H9 (cell line): ENCODE data around the gene SUMF1. TPM values are rescaled to one million over a fixed set of nuclear protein-coding genes. Genes with fewer than 3 reads are reported as not detected.

Experiments used
- DNase-seq: peaks from one replicate; pipeline ENCODE4 v3.0.0-alpha.2; 2017
- H2AFZ ChIP-seq: one replicate; pipeline ENCODE4 v1.6.1; 2013; ENCODE audit warnings: mild to moderate bottlenecking, low read length, control low read depth, moderate library complexity
- H2AK5ac ChIP-seq: 2 replicates; pipeline ENCODE4 v1.6.1; 2013; ENCODE audit warnings: low read length, control low read depth, mixed read lengths; ENCODE audit not compliant: insufficient read length
- H2BK120ac ChIP-seq: one replicate; pipeline ENCODE4 v1.6.1; 2013; ENCODE audit warnings: low read depth, mild to moderate bottlenecking, low read length, control low read depth, inconsistent platforms; ENCODE audit not compliant: poor library complexity, severe bottlenecking
- H2BK12ac ChIP-seq: 2 replicates; pipeline ENCODE4 v1.6.1; 2013; ENCODE audit warnings: low read length, control low read depth, mixed read lengths, low read depth; ENCODE audit not compliant: insufficient read length
- H2BK15ac ChIP-seq: 2 replicates; pipeline ENCODE4 v1.6.1; 2013; ENCODE audit warnings: low read depth, low read length, control low read depth
- H2BK20ac ChIP-seq: one replicate; pipeline ENCODE4 v1.6.1; 2013; ENCODE audit warnings: low read depth, mild to moderate bottlenecking, low read length, control low read depth, inconsistent platforms; ENCODE audit not compliant: poor library complexity, severe bottlenecking
- H2BK5ac ChIP-seq: 2 replicates; pipeline ENCODE4 v1.6.1; 2013; ENCODE audit warnings: low read length, control low read depth, mixed read lengths; ENCODE audit not compliant: insufficient read length
- H3K14ac ChIP-seq: 2 replicates; pipeline ENCODE4 v1.6.1; 2013; ENCODE audit warnings: low read length, control low read depth; ENCODE audit not compliant: insufficient read depth
- H3K18ac ChIP-seq: 2 replicates; pipeline ENCODE4 v1.6.1; 2013; ENCODE audit warnings: low read depth, mild to moderate bottlenecking, mixed read lengths, low read length, control low read depth; ENCODE audit not compliant: insufficient read length
- H3K23ac ChIP-seq: 2 replicates; pipeline ENCODE4 v1.6.1; 2013; ENCODE audit warnings: low read length, control low read depth, mixed read lengths, low read depth; ENCODE audit not compliant: insufficient read length
- H3K23me2 ChIP-seq: 2 replicates; pipeline ENCODE4 v1.6.1; 2013; ENCODE audit warnings: low read depth, mild to moderate bottlenecking, mixed read lengths, low read length, control low read depth; ENCODE audit not compliant: insufficient read length, poor library complexity, severe bottlenecking
- H3K27ac ChIP-seq: 2 replicates; pipeline ENCODE4 v1.5.1; 2013; ENCODE audit warnings: low read length, control low read depth, mixed read lengths, low read depth; ENCODE audit not compliant: insufficient read length
- H3K27me3 ChIP-seq: 2 replicates; pipeline ENCODE4 v1.6.1; 2013; ENCODE audit warnings: low read length, control low read depth, inconsistent platforms; ENCODE audit not compliant: insufficient read depth
- H3K4ac ChIP-seq: 2 replicates; pipeline ENCODE4 v1.6.1; 2013; ENCODE audit warnings: low read depth, mild to moderate bottlenecking, control low read depth, inconsistent platforms, low read length, moderate library complexity
- H3K4me1 ChIP-seq: 2 replicates; pipeline ENCODE4 v1.6.1; 2013; ENCODE audit warnings: low read length, control low read depth, inconsistent platforms; ENCODE audit not compliant: insufficient read depth
- H3K4me2 ChIP-seq: 2 replicates; pipeline ENCODE4 v1.6.1; 2013; ENCODE audit warnings: low read length, control low read depth, mixed read lengths; ENCODE audit not compliant: insufficient read length, insufficient read depth
- H3K56ac ChIP-seq: 2 replicates; pipeline ENCODE4 v1.6.1; 2013; ENCODE audit warnings: low read depth, mild to moderate bottlenecking, mixed read lengths, low read length, control low read depth; ENCODE audit not compliant: insufficient read length
- H3K79me1 ChIP-seq: 2 replicates; pipeline ENCODE4 v1.6.1; 2013; ENCODE audit warnings: low read depth, mild to moderate bottlenecking, moderate library complexity, low read length, control low read depth, inconsistent platforms; ENCODE audit not compliant: insufficient read depth, poor library complexity, severe bottlenecking
- H3K79me2 ChIP-seq: 2 replicates; pipeline ENCODE4 v1.6.1; 2013; ENCODE audit warnings: low read length, control low read depth, inconsistent platforms; ENCODE audit not compliant: insufficient read depth
- H3K9ac ChIP-seq: 2 replicates; pipeline ENCODE4 v1.6.1; 2013; ENCODE audit warnings: low read length, control low read depth, mixed read lengths; ENCODE audit not compliant: insufficient read length; ENCODE audit errors: extremely low read depth
- H3K9me3 ChIP-seq: one replicate; pipeline ENCODE4 v1.6.1; 2013; ENCODE audit warnings: low read depth, low read length, inconsistent platforms; ENCODE audit not compliant: control insufficient read depth
- H3T11ph ChIP-seq: one replicate; pipeline ENCODE4 v1.6.1; 2013; ENCODE audit warnings: mild to moderate bottlenecking, low read length, control low read depth, inconsistent platforms
- H4K20me1 ChIP-seq: one replicate; pipeline ENCODE4 v1.6.1; 2013; ENCODE audit not compliant: control insufficient read depth, insufficient read length, insufficient read depth
- H4K5ac ChIP-seq: 2 replicates; pipeline ENCODE4 v1.6.1; 2013; ENCODE audit warnings: low read depth, mild to moderate bottlenecking, mixed read lengths, low read length, control low read depth; ENCODE audit not compliant: insufficient read length
- H4K8ac ChIP-seq: replicated peaks from 2 replicates; pipeline ENCODE4 v1.6.1; 2013; ENCODE audit warnings: low read length, control low read depth, mixed read lengths, low read depth; ENCODE audit not compliant: insufficient read length
- H4K91ac ChIP-seq: 2 replicates; pipeline ENCODE4 v1.6.1; 2013; ENCODE audit warnings: low read depth, mild to moderate bottlenecking, moderate library complexity, mixed read lengths, low read length, control low read depth; ENCODE audit not compliant: insufficient read length
- H3K27ac Mint-ChIP-seq, 3 experiments: 2 replicates in 2 of 3; 3 replicates in 1 of 3; pipeline ENCODE4 v1.8.0; 2020 to 2021; ENCODE audit warnings: mixed read lengths in 3 of 3, mild to moderate bottlenecking in 1 of 3, moderate library complexity in 1 of 3
- H3K27me3 Mint-ChIP-seq: 2 replicates; pipeline ENCODE4 v1.8.0; 2021; ENCODE audit warnings: low read depth, mild to moderate bottlenecking, moderate library complexity, mixed read lengths
- H3K36me3 Mint-ChIP-seq, 3 experiments: 2 replicates in 2 of 3; 3 replicates in 1 of 3; pipeline ENCODE4 v1.8.0; 2020 to 2021; ENCODE audit warnings: low read depth in 3 of 3, mixed read lengths in 3 of 3; ENCODE audit not compliant: insufficient read depth in 1 of 3
- H3K4me1 Mint-ChIP-seq, 2 experiments: 2 replicates each; pipeline ENCODE4 v1.8.0; 2020; ENCODE audit warnings: mixed read lengths in 2 of 2
- H3K4me3 Mint-ChIP-seq, 2 experiments: 2 replicates in 1 of 2; 3 replicates in 1 of 2; pipeline ENCODE4 v1.8.0; 2020 to 2021; ENCODE audit warnings: mild to moderate bottlenecking in 2 of 2, mixed read lengths in 2 of 2, moderate library complexity in 1 of 2
- H3K9me3 Mint-ChIP-seq, 2 experiments: 2 replicates in 1 of 2; 3 replicates in 1 of 2; pipeline ENCODE4 v1.8.0; 2020; ENCODE audit warnings: mild to moderate bottlenecking in 2 of 2, mixed read lengths in 2 of 2, moderate library complexity in 1 of 2
- CTCF ChIP-seq: fragments of 200-600 bp; sonication (generic); conservative IDR thresholded peaks from 3 replicates; pipeline ENCODE4 v1.8.0; 2021; ENCODE audit warnings: antibody characterized with exemption, mild to moderate bottlenecking
- WGBS: extraction: QIAGEN DNeasy Blood & Tissue Kit; methylation state at CpG from one replicate; pipeline ENCODE4 v1.1.7; 2013; ENCODE audit warnings: missing lambda C conversion rate, low lambda C conversion rate, mixed read lengths; ENCODE audit not compliant: insufficient read length; ENCODE audit errors: extremely low coverage; 5-methylcytosine and 5-hydroxymethylcytosine counted together
- total RNA-seq: library from RNA; stranded (reverse); gene quantifications from 2 replicates; pipeline ENCODE4 v1.2.1, GENCODE V29; 2021

SUMF1 gene
- total RNA-seq, 1 experiment from 2014 or later = 9.5 TPM

- Histone ChIP-seq H3K4me2 (no peak overlapping the region), H4K91ac (no peak overlapping the region), H3K4me1 (peaks cover 7% of the 10 kb centered on the region; the same call in 1 of the 2 replicates), H3K9ac (no peak overlapping the region), H2BK5ac (no peak overlapping the region), H2AFZ (no peak overlapping the region), H3K23me2 (no peaks in the 10 kb centered on the region), H2BK120ac (no peak overlapping the region), H4K20me1 (no peaks in the 10 kb centered on the region), H3K79me1 (peaks cover 3% of the 10 kb centered on the region), H2AK5ac (no peak overlapping the region), H3K79me2 (no peaks in the 10 kb centered on the region), H3K4ac (no peak overlapping the region), H4K5ac (no peak overlapping the region), H2BK20ac (no peak overlapping the region), H3K18ac (no peak overlapping the region), H3K27ac (no peak overlapping the region), H3K23ac (no peak overlapping the region), H2BK12ac (no peak overlapping the region), H3T11ph (no peak overlapping the region), H3K56ac (no peak overlapping the region), H2BK15ac (no peak overlapping the region), H4K8ac (no peak overlapping the region), H3K9me3 (no peaks in the 10 kb centered on the region), H3K27me3 (no peaks in the 10 kb centered on the region), H3K14ac (no peak overlapping the region)
- H3K27me3 Mint-ChIP-seq = no peaks in the 10 kb centered on the region
- DNase-seq = no peak
- WGBS = no CpG with 5 or more reads among the region's 1 CpG
- no peak overlapping the region for H3K4me3 Mint-ChIP-seq
- no peak for TF ChIP-seq CTCF
- H3K27ac Mint-ChIP-seq = peak overlapping the region in 2 of 3 experiments; percentile 0 to 21; a peak in 4 of 7 replicates
- no peaks in the 10 kb centered on the region for H3K9me3 Mint-ChIP-seq
- H3K4me1 Mint-ChIP-seq = peaks cover 15% of the 10 kb centered on the region in 2 experiments
- H3K36me3 Mint-ChIP-seq = no peaks in the 10 kb centered on the region
These were observed 47.8 kb upstream of the SUMF1 start for GRCh38 chr3:4514916-4515315.
